Keratinocyte (primary cell): ENCODE results near the gene CLDN9. TPM values are rescaled to one million over a fixed set of nuclear protein-coding genes. Genes with fewer than 3 reads are reported as not detected.

ENCODE experiments used
- DNase-seq: peaks from one replicate; pipeline ENCODE4 v3.0.0-alpha.2; 2011; ENCODE audit warnings: low read depth, missing footprints, low spot score
- FAIRE-seq: peaks from 2 replicates; lab custom pipeline; 2011; peaks lifted over from hg19 to GRCh38; lab: Jason Lieb, UNC
- H2AFZ ChIP-seq: 2 replicates; pipeline ENCODE4 v1.6.0; 2012; ENCODE audit warnings: low read length, control low read depth, inconsistent platforms; ENCODE audit not compliant: control insufficient read depth
- H3K27ac ChIP-seq: 2 replicates; pipeline ENCODE4 v1.5.1; 2011; ENCODE audit warnings: low read length; ENCODE audit not compliant: control insufficient read depth, insufficient read depth
- H3K27me3 ChIP-seq: 3 replicates; pipeline ENCODE4 v1.6.0; 2011; ENCODE audit warnings: low read length; ENCODE audit not compliant: control insufficient read depth, insufficient read depth; ENCODE audit errors: extremely low read depth
- H3K36me3 ChIP-seq, 2 experiments: 2 replicates in 1 of 2; 3 replicates in 1 of 2; pipeline ENCODE4 v1.5.1; 2011; ENCODE audit warnings: low read length in 2 of 2, mild to moderate bottlenecking in 1 of 2; ENCODE audit not compliant: control insufficient read depth in 2 of 2, insufficient read depth in 2 of 2; ENCODE audit errors: extremely low read depth in 1 of 2
- H3K4me1 ChIP-seq: 3 replicates; pipeline ENCODE4 v1.5.1; 2011; ENCODE audit warnings: low read length; ENCODE audit not compliant: control insufficient read depth, insufficient read depth; ENCODE audit errors: extremely low read depth
- H3K4me2 ChIP-seq: 3 replicates; pipeline ENCODE4 v1.6.0; 2011; ENCODE audit warnings: low read depth, low read length; ENCODE audit not compliant: control insufficient read depth, insufficient read depth; ENCODE audit errors: extremely low read depth
- H3K4me3 ChIP-seq, 3 experiments: fragments of 200-600 bp in 1 of 3; sonication (generic) in 1 of 3; 2 replicates in 2 of 3; 3 replicates in 1 of 3; pipeline ENCODE4 v1.5.1; 2011 to 2016; ENCODE audit warnings: low read length in 3 of 3, mild to moderate bottlenecking in 3 of 3, control low read depth in 2 of 3, inconsistent platforms in 1 of 3, low read depth in 1 of 3, mixed read lengths in 1 of 3, mixed run types in 1 of 3, moderate library complexity in 1 of 3; ENCODE audit not compliant: control insufficient read depth in 2 of 3, insufficient read depth in 2 of 3; ENCODE audit errors: extremely low read depth in 1 of 3
- H3K79me2 ChIP-seq: 2 replicates; pipeline ENCODE4 v1.6.0; 2012; ENCODE audit warnings: low read length; ENCODE audit not compliant: control insufficient read depth, insufficient read depth
- H3K9ac ChIP-seq: 3 replicates; pipeline ENCODE4 v1.6.0; 2011; ENCODE audit warnings: low read length; ENCODE audit not compliant: control insufficient read depth, insufficient read depth; ENCODE audit errors: extremely low read depth
- H3K9me1 ChIP-seq: 3 replicates; pipeline ENCODE4 v1.6.0; 2011; ENCODE audit warnings: low read length; ENCODE audit not compliant: control insufficient read depth, insufficient read depth; ENCODE audit errors: extremely low read depth
- H3K9me3 ChIP-seq: 2 replicates; pipeline ENCODE4 v1.5.1; 2012; ENCODE audit warnings: low read depth, low read length; ENCODE audit not compliant: control insufficient read depth
- H4K20me1 ChIP-seq: 3 replicates; pipeline ENCODE4 v1.6.0; 2011; ENCODE audit warnings: low read length; ENCODE audit not compliant: control insufficient read depth, insufficient read depth; ENCODE audit errors: extremely low read depth
- EZH2 ChIP-seq: IDR thresholded peaks from one replicate; pipeline ENCODE4 v1.6.1; 2012; ENCODE audit warnings: inconsistent platforms, mild to moderate bottlenecking, low read length, moderate library complexity
- dilution Hi-C: fragments of 300-500 bp; cut with MboI; formaldehyde crosslinking; loops from one replicate; pipeline ENCODE4 v1.7.0; 2020; ENCODE audit warnings: low sequenced_read_pairs; ENCODE audit not compliant: extremely low pct_ligation_motif_present
- polyA plus RNA-seq, 5 experiments: library from polyadenylated mRNA; depleted of rRNA in 3 of 5; stranded (reverse) in 3 of 5; stranded (forward) in 1 of 5; unstranded in 1 of 5; fragments of >200 nt; gene quantifications; 1 replicate in 1 of 5; 2 replicates in 3 of 5; 3 replicates in 1 of 5; pipeline versions ENCODE4 v1.2.1 to v1.2.3, GENCODE V29; 2011 to 2012; ENCODE audit warnings: missing spikeins in 2 of 5, low read depth in 1 of 5, low replicate concordance in 1 of 5
- TF ChIP-seq, protein P1 (sequence below), 3 experiments: IDR thresholded peaks in 1 of 3; conservative IDR thresholded peaks in 1 of 3; optimal IDR thresholded peaks in 1 of 3; 2 replicates in 2 of 3; 3 replicates in 1 of 3; pipeline versions ENCODE3 to v1.5.1; 2011; ENCODE audit warnings: low read length in 3 of 3, mild to moderate bottlenecking in 3 of 3, moderate library complexity in 2 of 3, control low read depth in 1 of 3, inconsistent platforms in 1 of 3; ENCODE audit not compliant: insufficient read depth in 2 of 3; ENCODE audit errors: extremely low read depth in 1 of 3

Gene CLDN9
- polyA plus RNA-seq, 1 donor (not counting 4 experiments of a cell fraction or from before 2014, with no cell fraction given), result not detected

DNA sequence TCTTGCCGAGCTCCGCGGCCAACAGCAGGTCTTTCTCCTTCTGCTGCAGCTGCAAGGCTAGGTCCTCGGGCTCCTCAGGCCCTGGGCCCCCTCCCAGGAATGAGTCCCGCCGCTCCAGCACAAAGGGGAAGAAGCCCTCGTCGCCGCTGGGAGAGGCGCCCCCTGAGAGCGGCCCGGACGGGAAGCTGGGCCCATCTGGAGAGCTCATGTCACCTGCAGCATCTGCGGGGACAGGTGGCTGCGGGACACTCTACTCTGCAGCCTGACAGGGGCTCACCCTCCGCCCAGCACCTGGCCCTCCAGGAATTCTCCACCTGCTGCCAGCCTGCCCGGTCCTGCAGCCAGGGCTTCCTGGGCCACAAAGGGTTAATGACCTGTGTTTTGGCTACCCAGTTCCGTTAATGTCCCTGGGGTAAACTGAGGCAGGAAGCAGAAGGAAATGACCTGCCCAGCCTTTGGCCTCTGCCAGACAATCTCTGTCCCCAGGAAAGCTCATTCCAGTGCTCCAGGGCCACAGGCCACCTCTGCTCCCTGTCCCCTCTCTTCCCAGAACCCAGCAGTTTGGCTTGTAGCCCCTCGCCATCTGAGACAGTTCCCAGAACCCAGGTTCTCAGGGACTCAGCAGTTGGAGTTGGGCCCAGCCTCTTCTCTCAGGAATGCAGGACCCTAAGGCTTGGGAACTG lies 22.7 kb downstream of the CLDN9 start:
- Histone ChIP-seq H2AFZ (no peak overlapping the region), H3K4me3 (no peak overlapping the region), H3K79me2 (no peaks in the 10 kb centered on the region), H3K9ac (no peak overlapping the region), H3K36me3 (no peaks in the 10 kb centered on the region), H3K9me3 (no peaks in the 10 kb centered on the region), H3K4me2 (no peak overlapping the region), H3K9me1 (no peaks in the 10 kb centered on the region), H3K27ac (no peak overlapping the region), H3K4me1 (peaks cover 6% of the 10 kb centered on the region), H4K20me1 (no peaks in the 10 kb centered on the region), H3K27me3 (peaks cover 40% of the 10 kb centered on the region)
- FAIRE-seq, result no peak
- dilution Hi-C loops, result no loop called here
- TF ChIP-seq, protein P1, sequence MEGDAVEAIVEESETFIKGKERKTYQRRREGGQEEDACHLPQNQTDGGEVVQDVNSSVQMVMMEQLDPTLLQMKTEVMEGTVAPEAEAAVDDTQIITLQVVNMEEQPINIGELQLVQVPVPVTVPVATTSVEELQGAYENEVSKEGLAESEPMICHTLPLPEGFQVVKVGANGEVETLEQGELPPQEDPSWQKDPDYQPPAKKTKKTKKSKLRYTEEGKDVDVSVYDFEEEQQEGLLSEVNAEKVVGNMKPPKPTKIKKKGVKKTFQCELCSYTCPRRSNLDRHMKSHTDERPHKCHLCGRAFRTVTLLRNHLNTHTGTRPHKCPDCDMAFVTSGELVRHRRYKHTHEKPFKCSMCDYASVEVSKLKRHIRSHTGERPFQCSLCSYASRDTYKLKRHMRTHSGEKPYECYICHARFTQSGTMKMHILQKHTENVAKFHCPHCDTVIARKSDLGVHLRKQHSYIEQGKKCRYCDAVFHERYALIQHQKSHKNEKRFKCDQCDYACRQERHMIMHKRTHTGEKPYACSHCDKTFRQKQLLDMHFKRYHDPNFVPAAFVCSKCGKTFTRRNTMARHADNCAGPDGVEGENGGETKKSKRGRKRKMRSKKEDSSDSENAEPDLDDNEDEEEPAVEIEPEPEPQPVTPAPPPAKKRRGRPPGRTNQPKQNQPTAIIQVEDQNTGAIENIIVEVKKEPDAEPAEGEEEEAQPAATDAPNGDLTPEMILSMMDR (optimal IDR thresholded peaks at IDR 0.05 in 1 of 3, IDR thresholded peaks at IDR 0.05 in 1 of 3, conservative IDR thresholded peaks at IDR 0.05 in 1 of 3; ENCODE audit: extremely low read depth in 1 of 3, insufficient read depth in 2 of 3, low read length in 3 of 3), result no peak
- no peak for TF ChIP-seq EZH2
- no peak for DNase-seq

DNA sequence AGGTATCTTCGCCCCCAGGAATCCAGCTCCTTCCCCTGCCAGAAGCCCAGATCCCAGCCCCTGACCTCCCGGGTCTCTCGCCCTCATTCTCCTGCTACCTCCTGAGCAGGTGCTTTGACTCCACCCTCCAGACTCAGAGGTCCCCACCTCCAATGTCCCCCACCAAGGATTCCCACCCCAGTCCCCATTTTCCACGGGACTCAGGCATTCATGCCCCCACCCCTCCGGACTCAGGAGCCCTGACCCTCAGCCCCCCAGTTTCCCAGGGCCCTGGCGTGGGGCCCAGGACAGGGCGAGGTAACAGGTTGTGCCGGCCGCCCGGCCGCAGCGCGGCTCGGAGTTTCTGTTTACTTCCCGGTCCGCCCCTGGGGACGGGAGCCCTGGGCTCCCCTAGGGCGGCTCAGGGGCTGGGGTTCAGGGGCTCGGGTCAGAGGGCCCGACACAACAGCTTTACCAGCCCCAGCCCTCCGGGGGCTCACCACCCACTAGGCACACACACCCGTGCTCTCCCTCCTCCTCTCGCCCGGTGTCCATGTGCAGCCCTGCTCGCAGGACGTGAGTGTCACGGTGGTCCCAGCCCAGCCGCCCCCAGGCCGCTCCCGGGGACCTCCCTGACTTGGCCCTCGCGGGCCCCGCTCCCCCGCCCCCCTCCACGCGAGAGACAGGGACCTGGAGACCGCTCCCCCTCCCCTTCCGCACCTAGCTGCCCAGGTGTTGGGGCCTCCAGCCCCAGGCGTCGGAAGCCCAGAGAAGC lies 23.4 kb downstream of the CLDN9 start:
- DNase-seq (no peak), FAIRE-seq (no peak)
- Histone ChIP-seq H3K27me3 (peaks cover 37% of the 10 kb centered on the region), H4K20me1 (no peaks in the 10 kb centered on the region), H3K36me3 (no peaks in the 10 kb centered on the region), H3K27ac (no peak overlapping the region), H3K9me3 (no peaks in the 10 kb centered on the region), H3K4me1 (peaks cover 6% of the 10 kb centered on the region), H3K79me2 (no peaks in the 10 kb centered on the region), H3K4me2 (peak overlapping the region; percentile 60), H2AFZ (peak overlapping the region; percentile 22), H3K4me3 (peak overlapping the region in 2 of 3 experiments; percentile 32 to 47), H3K9me1 (no peaks in the 10 kb centered on the region), H3K9ac (peak overlapping the region; percentile 28)
- dilution Hi-C loops, result no loop called here
- no peak for TF ChIP-seq EZH2
- TF ChIP-seq, protein P1 (optimal IDR thresholded peaks at IDR 0.05 in 1 of 3, IDR thresholded peaks at IDR 0.05 in 1 of 3, conservative IDR thresholded peaks at IDR 0.05 in 1 of 3; ENCODE audit: extremely low read depth in 1 of 3, insufficient read depth in 2 of 3, low read length in 3 of 3), result no peak
